Endothelial cell of umbilical vein (primary cell): ENCODE data around the gene PCNT. TPM values are rescaled to one million over a fixed set of nuclear protein-coding genes. Genes with fewer than 3 reads are reported as not detected.

Experiments used
- BruUV-seq: library from RNA; stranded (reverse); fragments of 400-500 nt; replicated peaks from 2 replicates; lab custom pipeline; 2021; lab: Mats Ljungman, UMichigan
- CTCF ChIA-PET: fragments of 300-600, 350-600 bp; sonication (Branson Sonifier 250); formaldehyde crosslinking; loops from one replicate; lab custom pipeline; 2021; ENCODE audit warnings: antibody characterized with exemption, inconsistent platforms; lab: Charles Lee
- POLR2A ChIA-PET: fragments of 300-600, 350-600 bp; sonication (Branson Sonifier 250); formaldehyde crosslinking; loops from one replicate; lab custom pipeline; 2021; ENCODE audit warnings: antibody characterized with exemption, inconsistent platforms; lab: Charles Lee
- DNase-seq: peaks from one replicate; pipeline ENCODE4 v3.0.0-alpha.2; 2011; ENCODE audit warnings: low read depth, low spot score
- FAIRE-seq: peaks from 2 replicates; lab custom pipeline; 2011; peaks lifted over from hg19 to GRCh38; lab: Jason Lieb, UNC
- H2AFZ ChIP-seq: 2 replicates; pipeline ENCODE4 v1.6.0; 2012; ENCODE audit warnings: low read depth, low read length, control low read depth, inconsistent platforms
- H3K27ac ChIP-seq: 2 replicates; pipeline ENCODE4 v1.5.1; 2011; ENCODE audit warnings: low read depth, mild to moderate bottlenecking, control low read depth, low read length, moderate library complexity; ENCODE audit not compliant: insufficient read depth
- H3K27me3 ChIP-seq, 2 experiments: 2 replicates each; pipeline versions ENCODE4 v1.6.0 to v1.6.1; 2011; ENCODE audit warnings: low read length in 2 of 2, mixed read lengths in 1 of 2; ENCODE audit not compliant: control insufficient read depth in 2 of 2, insufficient read depth in 2 of 2
- H3K36me3 ChIP-seq, 2 experiments: 2 replicates in 1 of 2; 3 replicates in 1 of 2; pipeline ENCODE4 v1.5.1; 2011; ENCODE audit warnings: low read length in 2 of 2, mild to moderate bottlenecking in 1 of 2, moderate library complexity in 1 of 2; ENCODE audit not compliant: control insufficient read depth in 2 of 2, insufficient read depth in 2 of 2; ENCODE audit errors: extremely low read depth in 1 of 2
- H3K4me1 ChIP-seq: 3 replicates; pipeline ENCODE4 v1.5.1; 2011; ENCODE audit warnings: mild to moderate bottlenecking, low read length; ENCODE audit not compliant: control insufficient read depth, insufficient read depth; ENCODE audit errors: extremely low read depth
- H3K4me2 ChIP-seq: 2 replicates; pipeline ENCODE4 v1.6.1; 2011; ENCODE audit warnings: low read length, control low read depth, mixed read lengths; ENCODE audit not compliant: insufficient read depth
- H3K4me3 ChIP-seq, 3 experiments: fragments of 200-600 bp in 1 of 3; sonication (generic), shearing (Covaris generic) in 1 of 3; replicated peaks in 1 of 3; 2 replicates each; pipeline ENCODE4 v1.5.1; 2011 to 2016; ENCODE audit warnings: control low read depth in 3 of 3, low read length in 3 of 3, mild to moderate bottlenecking in 2 of 3, inconsistent platforms in 1 of 3, low read depth in 1 of 3, moderate library complexity in 1 of 3; ENCODE audit not compliant: insufficient read depth in 1 of 3
- H3K79me2 ChIP-seq: 2 replicates; pipeline ENCODE4 v1.6.0; 2012; ENCODE audit warnings: low read length, inconsistent platforms; ENCODE audit not compliant: control insufficient read depth, insufficient read depth
- H3K9ac ChIP-seq: replicated peaks from 2 replicates; pipeline ENCODE3; 2011; ENCODE audit warnings: low read length, control low read depth; ENCODE audit not compliant: insufficient read depth; ENCODE audit errors: extremely low read depth
- H3K9me1 ChIP-seq: replicated peaks from 3 replicates; pipeline ENCODE4 v1.6.0; 2011; ENCODE audit warnings: mild to moderate bottlenecking, low read length; ENCODE audit not compliant: control insufficient read depth, insufficient read depth; ENCODE audit errors: extremely low read depth
- H3K9me3 ChIP-seq: replicated peaks from 2 replicates; pipeline ENCODE4 v1.5.1; 2012; ENCODE audit warnings: low read length, inconsistent platforms; ENCODE audit not compliant: control insufficient read depth, insufficient read depth
- H4K20me1 ChIP-seq: replicated peaks from 2 replicates; pipeline ENCODE3; 2011; ENCODE audit warnings: mild to moderate bottlenecking, low read length; ENCODE audit not compliant: control insufficient read depth, insufficient read depth; ENCODE audit errors: extremely low read depth
- EZH2 ChIP-seq: IDR thresholded peaks from 2 replicates; pipeline ENCODE4 v1.6.1; 2012; ENCODE audit warnings: borderline replicate concordance, low read depth, mild to moderate bottlenecking, moderate library complexity, low read length, inconsistent platforms; ENCODE audit not compliant: severe bottlenecking
- FOS ChIP-seq: IDR thresholded peaks from 2 replicates; pipeline ENCODE4 v1.6.1; 2011; ENCODE audit warnings: mild to moderate bottlenecking, low read length, moderate library complexity, borderline replicate concordance; ENCODE audit not compliant: insufficient read depth
- GATA2 ChIP-seq: IDR thresholded peaks from 2 replicates; pipeline ENCODE4 v1.7.0; 2011; ENCODE audit warnings: low read depth, mild to moderate bottlenecking, moderate library complexity, mixed read lengths, low read length; ENCODE audit not compliant: insufficient read length, insufficient read depth
- JUN ChIP-seq: IDR thresholded peaks from 2 replicates; pipeline ENCODE4 v1.6.1; 2011; ENCODE audit warnings: borderline replicate concordance, low read depth; ENCODE audit not compliant: insufficient read length, insufficient read depth
- MYC ChIP-seq: IDR thresholded peaks from one replicate; pipeline ENCODE4 v1.6.1; 2011; ENCODE audit warnings: mild to moderate bottlenecking, low read depth, low read length
- POLR2A ChIP-seq: IDR thresholded peaks from 2 replicates; pipeline ENCODE4 v1.6.1; 2012; ENCODE audit warnings: low read depth, mild to moderate bottlenecking, control low read depth, low read length
- POLR2AphosphoS5 ChIP-seq: IDR thresholded peaks from 2 replicates; pipeline ENCODE4 v1.6.1; 2012; ENCODE audit warnings: low read depth, mild to moderate bottlenecking, control low read depth, low read length, moderate library complexity; ENCODE audit not compliant: insufficient read depth
- dilution Hi-C: fragments of 300-500 bp; cut with MboI; formaldehyde crosslinking; loops from one replicate; pipeline ENCODE4 v1.15.0; 2019; ENCODE audit warnings: low sequenced_read_pairs; ENCODE audit not compliant: extremely low pct_ligation_motif_present
- intact Hi-C: fragments of 100-400 bp; cut with micrococcal nuclease; formaldehyde crosslinking; loops from one replicate; pipeline ENCODE4 v1.10.0; 2022
- polyA plus RNA-seq, 4 experiments: library from polyadenylated mRNA; depleted of rRNA in 3 of 4; stranded (reverse) in 3 of 4; unstranded in 1 of 4; fragments of >200 nt; gene quantifications; 2 replicates each; pipeline versions ENCODE4 v1.2.1 to v1.2.3, GENCODE V29; 2011 to 2012; ENCODE audit warnings: missing spikeins in 1 of 4
- total RNA-seq: library from RNA; stranded (reverse); gene quantifications from 2 replicates; pipeline ENCODE4 v1.2.3, GENCODE V29; 2021
- TF ChIP-seq, protein P1 (sequence below): IDR thresholded peaks from 2 replicates; pipeline ENCODE4 v1.6.1; 2011; ENCODE audit not compliant: insufficient read depth, insufficient read length
- TF ChIP-seq, protein P2 (sequence below), 2 donors: IDR thresholded peaks; 1 replicate in 1 of 2; 2 replicates in 1 of 2; pipeline ENCODE4 v1.5.1; 2011; ENCODE audit warnings: low read length in 2 of 2, mild to moderate bottlenecking in 2 of 2, moderate library complexity in 2 of 2, control low read depth in 1 of 2, inconsistent platforms in 1 of 2, low read depth in 1 of 2; ENCODE audit not compliant: insufficient read depth in 1 of 2; ENCODE audit errors: extremely low read depth in 1 of 2

PCNT gene
- total and polyA plus RNA-seq, 2 donors (not counting 3 experiments of a cell fraction or from before 2014, with no cell fraction given): 9.6 to 49.5 TPM

DNA sequence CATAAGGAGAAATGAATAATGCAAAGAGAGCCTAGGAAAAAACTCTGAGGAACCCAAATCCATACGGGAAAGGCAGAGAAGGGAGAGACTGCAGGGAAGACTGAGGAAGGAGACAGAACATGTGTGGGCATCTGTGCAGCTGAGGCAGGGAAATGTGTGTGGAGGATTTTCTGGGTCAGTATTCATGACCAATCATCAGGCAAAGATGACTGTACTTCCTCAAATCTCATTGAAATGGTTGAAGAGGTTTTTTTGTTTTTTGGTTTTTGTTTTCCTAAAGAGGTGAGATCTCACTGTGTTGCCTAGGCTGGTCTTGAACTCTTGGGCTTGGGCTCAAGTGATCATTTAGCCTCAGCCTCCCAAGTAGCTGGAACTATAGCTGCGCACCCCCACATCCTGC, 150.4 kb downstream of the PCNT start:
- H2AFZ ChIP-seq: no peak overlapping the region
- no peaks in the 10 kb centered on the region for H4K20me1 ChIP-seq
- BruUV-seq: no TSS peak
- H3K4me1 ChIP-seq: peaks cover 8% of the 10 kb centered on the region
- CTCF ChIA-PET: interaction anchor here (0.9 to 1.3 kb wide), 3 partner anchors 11 to 52 kb away, joined by 3 read pairs; no protein-coding TSS in a partner anchor
- dilution Hi-C loops (no loop called here), intact Hi-C loops (no loop called here)
- peak; percentile 39 for TF ChIP-seq FOS
- no peak for TF ChIP-seq JUN
- H3K79me2 ChIP-seq: peaks cover 38% of the 10 kb centered on the region
- peak; percentile 84 for FAIRE-seq
- H3K9ac ChIP-seq: no peak overlapping the region
- H3K4me2 ChIP-seq: no peak overlapping the region
- peaks cover under 1 to 2% of the 10 kb centered on the region in 2 experiments for H3K36me3 ChIP-seq
- H3K27ac ChIP-seq: no peak overlapping the region
- no peak for DNase-seq
- H3K9me1 ChIP-seq: no peaks in the 10 kb centered on the region
- H3K4me3 ChIP-seq: no peak overlapping the region
- no peaks in the 10 kb centered on the region for H3K9me3 ChIP-seq
- POLR2A ChIA-PET: no interaction called here
- H3K27me3 ChIP-seq: no peaks in the 10 kb centered on the region

DNA sequence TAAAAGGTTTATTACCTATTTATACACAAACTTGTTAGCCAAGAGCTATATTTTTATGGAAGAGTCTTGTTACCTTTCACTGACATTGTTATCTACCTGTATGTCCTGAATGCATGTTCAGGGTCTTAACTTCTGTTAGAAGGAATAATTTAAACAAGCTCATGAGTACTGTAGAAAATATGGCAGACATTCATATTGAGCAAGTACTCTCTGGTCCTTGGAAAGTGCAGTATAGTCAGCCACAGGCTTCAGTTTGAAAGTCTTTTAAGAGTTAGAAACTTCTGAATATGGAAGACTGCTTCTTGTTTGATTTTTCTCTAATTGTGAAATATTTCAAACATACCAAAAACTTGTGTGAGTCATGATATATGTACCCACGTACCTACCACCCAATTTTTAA, 151.3 kb downstream of the PCNT start:
- DNase-seq (no peak), FAIRE-seq (no peak)
- no peaks in the 10 kb centered on the region for H4K20me1 ChIP-seq
- H3K4me1 ChIP-seq: peaks cover 8% of the 10 kb centered on the region
- no TSS peak for BruUV-seq
- H3K79me2 ChIP-seq: peaks cover 42% of the 10 kb centered on the region
- dilution Hi-C loops: no loop called here
- no peak overlapping the region for H3K9ac ChIP-seq
- no peak overlapping the region for H3K27ac ChIP-seq
- no peaks in the 10 kb centered on the region for H3K9me1 ChIP-seq
- TF ChIP-seq, protein P1, sequence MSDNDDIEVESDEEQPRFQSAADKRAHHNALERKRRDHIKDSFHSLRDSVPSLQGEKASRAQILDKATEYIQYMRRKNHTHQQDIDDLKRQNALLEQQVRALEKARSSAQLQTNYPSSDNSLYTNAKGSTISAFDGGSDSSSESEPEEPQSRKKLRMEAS: no peak
- no peak for TF ChIP-seq EZH2
- TF ChIP-seq MYC: no peak
- TF ChIP-seq POLR2AphosphoS5: no peak
- TF ChIP-seq GATA2: no peak
- TF ChIP-seq JUN: no peak
- no peak for TF ChIP-seq POLR2A
- TF ChIP-seq, protein P2, sequence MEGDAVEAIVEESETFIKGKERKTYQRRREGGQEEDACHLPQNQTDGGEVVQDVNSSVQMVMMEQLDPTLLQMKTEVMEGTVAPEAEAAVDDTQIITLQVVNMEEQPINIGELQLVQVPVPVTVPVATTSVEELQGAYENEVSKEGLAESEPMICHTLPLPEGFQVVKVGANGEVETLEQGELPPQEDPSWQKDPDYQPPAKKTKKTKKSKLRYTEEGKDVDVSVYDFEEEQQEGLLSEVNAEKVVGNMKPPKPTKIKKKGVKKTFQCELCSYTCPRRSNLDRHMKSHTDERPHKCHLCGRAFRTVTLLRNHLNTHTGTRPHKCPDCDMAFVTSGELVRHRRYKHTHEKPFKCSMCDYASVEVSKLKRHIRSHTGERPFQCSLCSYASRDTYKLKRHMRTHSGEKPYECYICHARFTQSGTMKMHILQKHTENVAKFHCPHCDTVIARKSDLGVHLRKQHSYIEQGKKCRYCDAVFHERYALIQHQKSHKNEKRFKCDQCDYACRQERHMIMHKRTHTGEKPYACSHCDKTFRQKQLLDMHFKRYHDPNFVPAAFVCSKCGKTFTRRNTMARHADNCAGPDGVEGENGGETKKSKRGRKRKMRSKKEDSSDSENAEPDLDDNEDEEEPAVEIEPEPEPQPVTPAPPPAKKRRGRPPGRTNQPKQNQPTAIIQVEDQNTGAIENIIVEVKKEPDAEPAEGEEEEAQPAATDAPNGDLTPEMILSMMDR (IDR thresholded peaks at IDR 0.05; ENCODE audit: extremely low read depth in 1 of 2, insufficient read depth in 1 of 2, low read depth in 1 of 2, low read length in 2 of 2): no peak
- TF ChIP-seq FOS: no peak
- H3K9me3 ChIP-seq: no peaks in the 10 kb centered on the region
- ChIA-PET POLR2A (no interaction called here), CTCF (interaction anchor here (0.9 to 1.3 kb wide), 3 partner anchors 12 to 51 kb away, joined by 3 read pairs; no protein-coding TSS in a partner anchor)
- no peaks in the 10 kb centered on the region for H3K27me3 ChIP-seq
- intact Hi-C loops: no loop called here
- H3K4me3 ChIP-seq: no peak overlapping the region
- H3K36me3 ChIP-seq: no peaks in the 10 kb centered on the region
- H3K4me2 ChIP-seq: no peak overlapping the region
- H2AFZ ChIP-seq: no peak overlapping the region
